GM12865 (cell line): ENCODE measurements around the gene HDAC11.
A peak's percentile ranks its signal among the peaks of the same experiment; 100 is the strongest.

Source experiments
- DNase-seq: peaks from one replicate; pipeline ENCODE4 v3.0.0; 2010; ENCODE audit warnings: low read depth
- H3K4me3 ChIP-seq: 2 replicates; pipeline ENCODE4 v1.5.1; 2011; ENCODE audit warnings: mild to moderate bottlenecking, low read depth, low read length, control low read depth
- CTCF ChIP-seq: IDR thresholded peaks from 2 replicates; pipeline ENCODE4 v1.5.1; 2011; ENCODE audit warnings: low read length, control low read depth, low read depth, inconsistent platforms; ENCODE audit not compliant: insufficient read depth; ENCODE audit errors: missing control alignments

Gene HDAC11

DNA sequence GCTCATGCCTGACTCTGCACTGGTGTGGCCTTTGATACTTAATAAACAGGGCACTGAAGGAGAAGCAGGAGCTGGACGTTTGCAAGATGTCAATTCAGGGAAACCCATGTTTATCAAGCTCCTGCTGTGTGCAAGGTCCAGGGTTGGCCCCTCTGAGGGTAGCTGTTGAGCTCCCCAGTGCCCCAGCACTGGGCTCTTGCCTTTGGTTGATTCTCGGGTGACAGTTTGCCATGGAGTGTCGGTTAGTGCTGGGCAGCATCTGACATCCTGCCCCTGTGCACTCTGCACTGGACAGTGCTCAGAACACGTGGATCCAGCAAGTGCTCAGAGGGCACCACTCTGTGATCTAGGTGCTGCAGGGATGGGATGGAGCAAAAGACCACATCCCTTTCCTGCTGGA lies 7.3 kb downstream of the HDAC11 start:
- H3K4me3 ChIP-seq: no peak overlapping the region
- no peak for TF ChIP-seq CTCF

GRCh38 chr3:13491206-13491974 lies 11.3 kb downstream of the HDAC11 start:
- no peak for DNase-seq
- no peak overlapping the region for H3K4me3 ChIP-seq
- TF ChIP-seq CTCF: no peak

More for the DNA sequence above, 7.3 kb downstream of the HDAC11 start:
- no peak for DNase-seq

DNA sequence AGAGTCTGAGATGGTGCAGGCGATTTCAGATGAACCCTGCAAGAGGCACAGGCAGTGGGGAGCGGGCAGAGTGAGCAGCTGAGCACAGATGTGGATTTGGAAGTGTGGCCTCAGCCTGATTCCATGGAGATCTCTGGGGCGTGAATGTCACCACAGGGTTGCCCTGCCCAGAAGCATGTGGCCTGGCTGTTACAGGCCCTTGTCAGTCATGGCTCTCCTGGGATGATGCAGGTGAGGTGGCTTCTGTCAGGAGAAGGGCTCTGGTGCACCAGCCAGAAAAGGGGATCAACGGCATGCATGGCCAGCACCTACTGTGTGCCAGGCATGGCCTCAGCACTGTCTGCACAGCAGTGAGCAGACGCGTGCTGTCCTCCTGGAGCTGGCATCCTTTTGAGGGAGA lies 11.9 kb downstream of the HDAC11 start:
- no peak for TF ChIP-seq CTCF
- H3K4me3 ChIP-seq: no peak overlapping the region
- DNase-seq: no peak

- no peak for TF ChIP-seq CTCF
- DNase-seq: no peak
- H3K4me3 ChIP-seq: no peak overlapping the region
These were observed 13.1 kb downstream of the HDAC11 start for GRCh38 chr3:13492976-13493866.

- H3K4me3 ChIP-seq: no peak overlapping the region
- no peak for DNase-seq
- TF ChIP-seq CTCF: no peak
These were observed 13.8 kb downstream of the HDAC11 start for GRCh38 chr3:13493867-13494441.

DNA sequence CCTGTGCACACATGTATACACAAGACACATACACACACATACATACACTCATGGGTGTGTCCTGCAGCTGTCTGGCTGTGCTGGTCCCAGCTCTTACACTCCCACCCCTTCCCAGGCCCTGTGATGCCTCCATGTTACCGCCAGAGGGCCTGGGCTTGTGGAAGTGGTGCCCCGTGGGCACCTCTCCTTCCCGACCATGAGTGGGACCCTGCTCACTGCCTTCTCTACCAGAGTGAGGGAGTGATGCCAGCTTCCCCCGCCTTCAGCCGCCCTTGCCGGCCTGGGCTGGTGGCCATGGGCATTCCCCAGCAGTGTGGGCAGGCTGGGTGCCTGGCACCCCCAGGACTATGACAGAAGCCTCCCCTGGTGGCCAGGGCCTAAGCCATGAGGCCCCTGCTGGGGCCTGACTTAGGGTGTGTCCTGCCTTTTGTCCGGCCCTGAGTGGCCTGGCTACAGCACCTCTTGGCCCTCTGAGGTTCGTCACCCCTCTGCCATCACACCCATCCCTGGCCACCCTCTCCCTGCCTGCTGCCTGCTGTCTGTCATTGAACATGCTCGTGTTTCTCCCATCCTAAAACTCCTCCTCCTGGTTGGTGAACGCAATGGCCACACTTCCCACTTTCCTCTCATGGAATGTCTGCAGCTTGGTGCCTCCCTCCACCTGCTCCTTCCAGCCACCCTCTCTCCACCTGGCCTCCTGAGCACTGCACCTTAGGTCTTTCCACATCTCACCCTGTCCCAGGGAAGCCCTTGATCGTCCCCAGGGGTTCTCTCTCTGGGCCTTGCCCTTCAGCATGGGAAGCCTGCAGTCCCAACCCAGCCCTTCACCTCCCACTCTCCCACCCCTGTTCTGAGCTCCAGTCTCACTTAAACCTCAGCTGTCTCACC lies 14.6 kb downstream of the HDAC11 start:
- peak; percentile 46 for DNase-seq
- H3K4me3 ChIP-seq: no peak overlapping the region
- TF ChIP-seq CTCF: peak; percentile 69
